ENCODE data around the gene GPR179.

GPR179 gene

GRCh38 chr17:38343608-38344419, at the start of gene GPR179:
TSS of gene GPR179 (minus strand) at chr17:38343956. CDS start at chr17:38343789, 167 bp downstream.
- no peak for TF ChIP-seq CTCF (IDR thresholded peaks at IDR 0.05; ENCODE audit: low read depth, low read length)
- no peak for TF ChIP-seq EZH2phosphoT487 (IDR thresholded peaks at IDR 0.05; ENCODE audit: low read depth)
- Histone ChIP-seq H2AFZ (ENCODE audit: low read depth, low read length) (no peak within 1 kb of the TSS), H3K4me2 (ENCODE audit: low read length) (no peak within 1 kb of the TSS), H3K79me2 (ENCODE audit: low read length) (no peaks in the 10 kb centered on the region), H3K36me3 (replicated peaks; ENCODE audit: low read depth, low read length) (no peaks in the 10 kb centered on the region), H3K27me3 (ENCODE audit: low read depth, low read length) (no peaks in the 10 kb centered on the region), H3K4me1 (ENCODE audit: low read length) (peaks cover 7% of the 10 kb centered on the region), H3K9ac (ENCODE audit: low read length) (no peak within 1 kb of the TSS), H4K20me1 (ENCODE audit: insufficient read depth, low read length) (no peaks in the 10 kb centered on the region), H3K27ac (ENCODE audit: low read length) (no peak within 1 kb of the TSS), H3K4me3 (ENCODE audit: low read length) (no peak within 1 kb of the TSS), H3K9me3 (ENCODE audit: insufficient read depth, low read length) (no peaks in the 10 kb centered on the region)

GRCh38 chr17:38379448-38379847, 35.7 kb upstream of the GPR179 start:
- Histone ChIP-seq H3K4me2 (ENCODE audit: low read length) (no peak overlapping the region), H3K9ac (ENCODE audit: low read length) (no peak overlapping the region)
- no peak for TF ChIP-seq EZH2phosphoT487 (IDR thresholded peaks at IDR 0.05; ENCODE audit: low read depth)
- no peak for TF ChIP-seq CTCF (IDR thresholded peaks at IDR 0.05; ENCODE audit: low read depth, low read length)

GRCh38 chr17:38369124-38369886, 25.5 kb upstream of the GPR179 start:
- H3K27me3 ChIP-seq (ENCODE audit: low read depth, low read length): no peaks in the 10 kb centered on the region
- H3K36me3 ChIP-seq (replicated peaks; ENCODE audit: low read depth, low read length): peaks cover 17% of the 10 kb centered on the region
- H3K4me3 ChIP-seq (ENCODE audit: low read length): no peak overlapping the region
- H3K27ac ChIP-seq (ENCODE audit: low read length): no peak overlapping the region
- H3K79me2 ChIP-seq (ENCODE audit: low read length): no peaks in the 10 kb centered on the region
- no peaks in the 10 kb centered on the region for H3K4me1 ChIP-seq (ENCODE audit: low read length)
- no peak overlapping the region for H3K4me2 ChIP-seq (ENCODE audit: low read length)
- H4K20me1 ChIP-seq (ENCODE audit: insufficient read depth, low read length): no peaks in the 10 kb centered on the region
- TF ChIP-seq CTCF (IDR thresholded peaks at IDR 0.05; ENCODE audit: low read depth, low read length) (no peak), EZH2phosphoT487 (IDR thresholded peaks at IDR 0.05; ENCODE audit: low read depth) (no peak)
- no peak overlapping the region for H2AFZ ChIP-seq (ENCODE audit: low read depth, low read length)
- H3K9ac ChIP-seq (ENCODE audit: low read length): no peak overlapping the region
- no peaks in the 10 kb centered on the region for H3K9me3 ChIP-seq (ENCODE audit: insufficient read depth, low read length)

More at GRCh38 chr17:38379448-38379847, 35.7 kb upstream of the GPR179 start:
- Histone ChIP-seq H3K79me2 (ENCODE audit: low read length) (no peaks in the 10 kb centered on the region), H3K9me3 (ENCODE audit: insufficient read depth, low read length) (no peaks in the 10 kb centered on the region), H2AFZ (ENCODE audit: low read depth, low read length) (no peak overlapping the region), H3K4me1 (ENCODE audit: low read length) (no peaks in the 10 kb centered on the region), H3K27me3 (ENCODE audit: low read depth, low read length) (no peaks in the 10 kb centered on the region), H3K4me3 (ENCODE audit: low read length) (no peak overlapping the region), H3K36me3 (replicated peaks; ENCODE audit: low read depth, low read length) (peaks cover 10% of the 10 kb centered on the region), H3K27ac (ENCODE audit: low read length) (no peak overlapping the region), H4K20me1 (ENCODE audit: insufficient read depth, low read length) (no peaks in the 10 kb centered on the region)

GRCh38 chr17:38364741-38365140, 21.0 kb upstream of the GPR179 start:
- no peak overlapping the region for H3K27ac ChIP-seq (ENCODE audit: low read length)
- H3K9ac ChIP-seq (ENCODE audit: low read length): no peak overlapping the region
- H3K27me3 ChIP-seq (ENCODE audit: low read depth, low read length): no peaks in the 10 kb centered on the region
- peaks cover 3% of the 10 kb centered on the region for H4K20me1 ChIP-seq (ENCODE audit: insufficient read depth, low read length)
- no peak overlapping the region for H2AFZ ChIP-seq (ENCODE audit: low read depth, low read length)
- H3K36me3 ChIP-seq (replicated peaks; ENCODE audit: low read depth, low read length): peaks cover 11% of the 10 kb centered on the region
- H3K79me2 ChIP-seq (ENCODE audit: low read length): no peaks in the 10 kb centered on the region
- H3K9me3 ChIP-seq (ENCODE audit: insufficient read depth, low read length): no peaks in the 10 kb centered on the region
- no peak overlapping the region for H3K4me2 ChIP-seq (ENCODE audit: low read length)
- no peaks in the 10 kb centered on the region for H3K4me1 ChIP-seq (ENCODE audit: low read length)
- TF ChIP-seq CTCF (IDR thresholded peaks at IDR 0.05; ENCODE audit: low read depth, low read length): no peak
- TF ChIP-seq EZH2phosphoT487 (IDR thresholded peaks at IDR 0.05; ENCODE audit: low read depth): no peak
- no peak overlapping the region for H3K4me3 ChIP-seq (ENCODE audit: low read length)
